ENCODE results near the gene FYTTD1.

GRCh38 chr3:197749315-197749600, 425 bp upstream of the FYTTD1 start:
- TF ChIP-seq EZH2 (IDR thresholded peaks at IDR 0.05; ENCODE audit: insufficient read depth, low read length) (no peak), CTCF (IDR thresholded peaks at IDR 0.05; ENCODE audit: insufficient read depth, low read depth, low read length) (no peak)
